Amygdala (tissue), 56 donors: ENCODE data around the gene ERMAP.
"Not testable (repeated sequence)": the region's sequence is repeated elsewhere in the genome, so short reads cannot be mapped to it uniquely, and the experiment has no call there.

Experiments used
- DNase-seq, 56 donors: peaks; one replicate each; lab custom pipeline; 2025; lab: John Stamatoyannopoulos, UW

Gene ERMAP

DNA sequence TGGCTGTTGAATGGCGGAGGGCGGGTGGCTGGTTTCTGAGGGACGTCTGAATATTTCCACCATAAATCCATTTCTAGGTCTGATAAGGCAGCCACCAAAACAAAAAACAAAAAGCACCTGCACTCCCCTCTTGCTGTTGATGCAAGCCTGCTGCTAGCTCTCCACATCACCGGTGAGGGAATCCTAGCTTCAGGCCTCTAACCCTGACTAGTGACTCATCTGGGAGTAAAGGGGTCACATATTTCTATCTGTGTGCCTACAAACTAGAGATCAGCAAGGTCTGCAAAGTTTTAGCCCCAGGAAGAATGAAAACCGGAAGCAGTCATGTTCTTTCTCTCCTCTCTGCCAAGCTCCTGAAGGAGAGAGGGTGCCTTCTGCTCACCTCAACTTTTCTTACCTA, 10.3 kb upstream of the ERMAP start:
- no peak for DNase-seq

DNA sequence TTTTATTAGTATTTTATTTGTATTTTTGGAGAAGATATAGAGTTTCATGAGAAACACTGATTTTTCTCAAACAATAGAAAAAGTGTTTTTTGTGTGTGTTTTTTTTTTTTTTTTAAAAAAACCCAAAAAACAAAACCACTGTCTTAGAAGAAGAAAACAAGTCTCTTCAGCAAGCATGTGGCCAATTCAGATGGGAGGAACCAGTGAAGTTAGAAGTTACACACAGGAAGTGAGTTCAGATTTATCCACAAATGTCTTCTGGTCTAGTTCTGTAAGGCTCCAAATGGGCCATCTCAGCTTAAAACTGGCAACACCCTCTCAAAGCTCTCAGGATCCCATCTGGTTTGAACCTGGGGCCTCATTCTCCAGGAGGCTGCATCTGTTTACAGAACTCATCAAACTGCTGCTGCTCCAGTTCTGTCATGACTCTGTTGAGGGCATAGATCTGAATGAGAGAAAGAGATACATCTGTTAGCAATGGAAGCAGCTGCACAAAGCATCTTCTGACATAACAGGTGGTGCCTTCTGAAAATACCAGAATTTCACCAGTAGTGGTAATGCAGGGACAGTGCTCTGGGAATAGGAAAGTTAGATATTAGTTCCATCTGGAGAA, 9.8 kb upstream of the ERMAP start:
- DNase-seq, result no peak

DNA sequence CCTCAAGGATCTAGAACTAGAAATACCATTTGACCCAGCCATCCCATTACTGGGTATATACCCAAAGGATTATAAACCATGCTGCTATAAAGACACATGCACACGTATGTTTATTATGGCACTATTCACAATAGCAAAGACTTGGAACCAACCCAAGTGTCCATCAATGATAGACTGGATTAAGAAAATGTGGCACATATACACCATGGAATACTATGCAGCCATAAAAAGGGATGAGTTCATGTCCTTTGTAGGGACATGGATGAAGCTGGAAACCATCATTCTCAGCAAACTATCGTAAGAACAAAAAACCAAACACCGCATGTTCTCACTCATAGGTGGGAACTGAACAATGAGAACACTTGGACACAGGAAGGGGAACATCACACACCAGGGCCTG, 2.1 kb upstream of the ERMAP start:
- DNase-seq, result not testable (repeated sequence)

DNA sequence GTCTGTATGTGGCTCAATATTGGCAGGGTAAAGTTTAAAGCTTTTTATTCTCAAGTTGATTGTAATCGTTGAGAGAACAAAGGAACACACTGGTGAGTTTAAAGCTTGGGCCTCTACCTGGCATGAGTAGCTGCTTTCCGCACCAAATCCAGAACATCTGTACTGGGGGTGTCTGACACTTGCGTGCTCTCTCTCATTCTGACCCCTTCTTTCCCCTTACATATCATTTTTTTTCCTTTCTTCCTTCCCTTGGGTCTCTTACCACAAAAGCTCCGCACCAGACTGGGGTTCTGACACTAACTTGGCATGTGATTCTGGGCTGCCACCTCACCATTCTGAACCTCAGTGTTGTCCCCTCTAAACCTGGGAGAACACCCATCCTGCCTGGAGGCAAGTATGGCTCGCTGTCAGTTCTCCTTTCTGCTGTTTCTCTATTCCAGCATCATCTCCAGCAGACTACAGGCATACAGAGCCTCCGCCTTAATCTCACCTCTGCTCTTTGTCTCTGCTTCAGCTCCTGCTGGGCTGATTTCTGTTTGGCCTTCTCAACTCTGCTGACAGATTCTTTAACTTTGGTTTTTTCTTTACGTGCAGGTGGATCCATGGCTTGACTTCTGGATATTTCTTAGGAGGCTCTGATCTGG, 859 bp upstream of the ERMAP start:
- DNase-seq, result peak in 3 of 56 donors; percentile 22 to 57 (median 25)

DNA sequence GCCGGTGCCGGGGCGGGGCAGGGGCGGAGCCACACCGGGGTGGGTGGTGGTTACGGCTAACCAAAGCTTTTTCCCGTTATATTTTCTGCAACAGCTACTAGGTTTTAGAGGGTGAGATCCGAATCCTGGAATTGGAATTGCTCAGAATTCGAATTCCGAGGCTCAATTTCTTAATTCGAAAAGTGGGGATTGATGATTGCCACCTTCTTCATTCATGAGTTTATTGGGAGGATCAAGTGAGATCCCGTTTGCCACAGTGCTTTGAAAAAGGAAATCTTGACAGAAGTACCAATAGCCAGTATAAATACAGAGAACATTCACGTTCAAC, 482 bp downstream of the ERMAP start:
- peak in 1 of 56 donors; percentile 65 for DNase-seq

DNA sequence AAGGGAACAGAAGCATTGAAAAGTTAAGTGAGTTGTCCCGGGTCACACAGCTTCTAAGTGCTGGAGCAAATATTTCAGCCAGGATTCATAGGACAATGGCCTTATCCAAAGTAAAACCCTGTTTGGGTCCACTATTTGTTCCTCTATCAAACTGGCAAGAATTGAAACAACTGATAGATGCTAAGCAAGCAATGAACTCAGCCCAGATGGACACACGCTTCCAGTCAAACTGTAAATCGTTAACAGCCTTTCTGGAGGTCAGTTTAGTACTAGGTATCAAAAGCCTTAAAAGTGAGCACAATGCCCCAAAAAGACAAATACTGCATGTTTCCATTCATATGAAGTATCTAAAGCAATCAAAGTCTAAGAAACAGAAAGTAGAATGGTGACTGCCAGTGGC, 1.1 kb downstream of the ERMAP start:
- no peak for DNase-seq

DNA sequence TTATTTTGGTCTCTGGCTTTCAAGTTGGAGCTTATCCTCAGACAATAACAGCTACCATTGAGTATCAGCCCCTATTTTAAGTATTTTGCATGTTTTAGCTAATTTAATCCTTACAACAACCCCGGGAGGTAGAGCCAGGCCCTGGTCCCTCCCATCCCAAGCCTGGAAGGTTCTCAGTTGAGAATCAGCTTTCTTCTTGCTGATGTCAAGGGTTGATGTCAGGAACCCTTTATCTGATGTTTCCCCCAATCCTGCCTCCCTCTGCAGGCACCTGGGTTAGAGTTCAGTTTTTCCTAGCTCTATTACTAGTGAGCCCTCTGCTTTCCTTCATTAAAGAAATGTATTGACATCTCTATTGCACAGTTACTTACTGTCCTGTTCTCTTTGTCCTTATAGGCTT, 3.9 kb downstream of the ERMAP start:
- DNase-seq, result no peak

GRCh38 chr1:42821690-42822089, 4.8 kb downstream of the ERMAP start:
- no peak for DNase-seq

- no peak for DNase-seq
These were observed 6.0 kb downstream of the ERMAP start for GRCh38 chr1:42822800-42823392.

GRCh38 chr1:42824481-42825035, 7.6 kb downstream of the ERMAP start:
- DNase-seq, result no peak

DNA sequence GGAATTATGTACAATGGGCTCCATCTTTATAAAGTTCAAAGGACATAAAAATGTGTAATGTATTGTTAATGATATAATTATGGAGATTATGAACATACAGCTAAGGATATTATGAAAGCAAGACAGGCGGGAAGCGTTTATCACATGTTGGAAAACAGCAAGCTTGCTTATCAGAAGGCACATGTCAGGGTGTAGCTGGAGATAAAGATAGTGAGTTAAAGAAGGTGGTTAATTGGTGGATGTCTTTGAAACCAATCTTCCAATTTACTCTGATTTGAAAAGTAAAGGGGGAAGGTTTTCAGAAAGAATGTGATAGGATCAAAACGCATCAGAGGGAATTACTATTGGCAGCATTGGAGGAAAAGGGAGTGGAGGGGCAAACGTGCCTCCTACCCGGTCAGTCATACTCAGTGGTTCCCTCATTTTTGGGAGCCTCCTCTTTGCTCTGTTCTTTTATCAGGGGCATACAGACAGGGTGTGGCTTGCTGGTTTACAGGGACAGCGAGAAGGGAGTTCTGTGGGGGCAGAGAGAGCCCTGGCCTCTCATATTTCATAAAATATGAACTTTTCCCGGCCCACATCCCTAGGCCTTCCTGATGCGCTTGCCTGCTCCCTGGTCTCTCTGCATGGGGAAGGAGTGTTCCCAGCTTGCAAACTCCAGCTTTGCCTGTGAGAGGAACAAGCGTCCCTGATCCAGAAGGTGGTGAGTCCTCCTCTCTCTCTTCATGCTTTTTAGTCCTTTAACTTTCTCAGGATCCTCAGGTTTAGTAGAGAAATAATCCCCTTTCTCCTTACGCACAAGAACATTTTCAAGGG, 8.3 kb downstream of the ERMAP start:
- DNase-seq, result no peak

DNA sequence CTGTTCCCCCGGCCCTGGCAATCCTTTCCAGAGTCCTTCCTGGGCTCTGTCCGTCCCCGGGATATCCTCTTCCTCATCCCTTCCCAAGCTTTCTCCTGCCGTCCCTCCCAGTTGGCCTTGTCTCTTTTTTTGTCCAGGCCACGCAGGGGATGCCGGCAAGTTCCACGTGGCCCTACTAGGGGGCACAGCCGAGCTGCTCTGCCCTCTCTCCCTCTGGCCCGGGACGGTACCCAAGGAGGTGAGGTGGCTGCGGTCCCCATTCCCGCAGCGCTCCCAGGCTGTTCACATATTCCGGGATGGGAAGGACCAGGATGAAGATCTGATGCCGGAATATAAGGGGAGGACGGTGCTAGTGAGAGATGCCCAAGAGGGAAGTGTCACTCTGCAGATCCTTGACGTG, 13.7 kb downstream of the ERMAP start:
- no peak for DNase-seq

DNA sequence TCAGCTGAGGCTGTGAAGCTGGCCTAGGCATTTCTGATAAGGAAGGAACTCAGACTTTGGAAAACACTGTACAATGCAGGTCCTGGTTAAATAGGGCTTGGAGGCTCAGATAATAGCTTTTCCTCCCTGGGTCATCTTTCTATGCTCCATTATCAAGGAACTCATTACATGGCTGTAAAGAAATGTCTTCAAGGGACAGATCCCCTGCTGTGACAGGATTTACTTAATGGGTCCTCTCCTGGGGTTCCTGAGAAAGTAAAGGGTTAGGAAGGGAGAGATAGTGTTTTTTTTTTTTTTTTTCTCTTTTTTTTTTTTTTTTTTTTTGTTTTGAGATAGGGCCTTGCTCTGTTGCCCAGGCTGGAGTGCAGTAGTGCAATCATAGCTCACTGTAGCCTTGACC, 14.4 kb downstream of the ERMAP start:
- no peak for DNase-seq

DNA sequence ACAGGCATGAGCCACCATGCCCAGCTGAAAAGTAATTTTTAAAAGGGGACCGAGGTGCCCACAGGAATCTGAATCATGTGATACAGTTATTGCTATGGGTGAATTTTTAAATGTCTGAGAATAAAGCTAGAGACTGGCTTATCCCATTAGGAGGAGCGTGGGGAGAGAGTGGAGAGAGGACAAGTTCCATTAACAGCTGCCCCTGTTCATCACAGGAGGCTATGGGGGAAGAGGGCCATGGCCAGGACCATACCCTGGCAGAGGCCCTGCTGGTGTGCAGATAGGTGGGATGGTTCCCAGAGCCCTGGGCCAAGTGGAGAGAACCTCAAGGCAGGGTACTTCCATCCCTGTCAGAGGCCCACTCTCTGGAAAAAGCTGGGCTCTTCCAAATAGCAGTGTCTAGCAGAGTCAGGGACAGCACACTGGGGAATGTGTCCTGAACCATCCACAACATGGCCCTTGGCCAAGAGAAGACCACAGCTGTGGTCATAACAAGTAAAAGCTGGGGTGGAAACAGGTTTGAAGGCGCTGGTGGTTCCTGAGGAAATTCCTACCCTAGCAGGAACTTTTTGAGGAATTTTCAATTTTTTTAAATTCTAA, 15.8 kb downstream of the ERMAP start:
- no peak for DNase-seq

GRCh38 chr1:42833981-42834380, 17.1 kb downstream of the ERMAP start:
- DNase-seq, result no peak

DNA sequence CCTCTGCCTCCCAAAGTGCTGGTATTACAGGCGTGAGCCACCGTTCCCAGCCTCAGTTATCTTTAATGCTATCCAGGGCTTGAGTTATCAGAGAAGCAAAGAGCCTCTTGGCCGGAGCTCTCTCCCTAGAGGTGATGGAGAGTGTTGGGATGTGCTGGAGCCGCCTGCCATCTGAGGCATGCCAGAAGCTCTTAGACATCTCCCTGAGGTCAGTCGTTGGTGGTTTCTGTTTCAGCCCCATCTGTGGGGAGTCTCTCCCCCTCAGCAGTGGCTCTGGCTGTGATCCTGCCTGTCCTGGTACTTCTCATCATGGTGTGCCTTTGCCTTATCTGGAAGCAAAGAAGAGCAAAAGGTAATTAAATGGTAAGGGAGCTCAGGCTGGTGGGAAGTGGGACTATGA, 17.9 kb downstream of the ERMAP start:
- no peak for DNase-seq

- DNase-seq, result no peak
These were observed 18.5 kb downstream of the ERMAP start for GRCh38 chr1:42835422-42835821.

DNA sequence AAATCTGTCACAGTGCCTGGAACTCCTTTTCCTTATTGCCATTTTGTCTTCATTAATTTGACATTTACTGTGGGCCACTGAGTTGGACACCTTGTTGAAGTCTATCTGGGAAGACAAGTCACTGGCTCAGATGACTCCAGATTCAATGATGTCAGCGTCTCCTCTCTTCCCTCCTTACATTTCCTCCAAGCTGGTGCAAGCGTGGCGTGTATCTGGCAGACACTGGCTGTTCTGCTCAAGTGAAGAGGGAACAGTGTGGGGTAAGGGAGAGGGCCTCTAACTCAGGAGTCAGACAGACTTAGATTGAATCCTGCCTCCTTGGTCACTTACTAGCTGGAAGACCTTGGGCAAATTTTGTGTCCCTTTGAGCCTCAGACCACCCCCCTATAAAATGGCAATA, 20.8 kb downstream of the ERMAP start:
- no peak for DNase-seq

DNA sequence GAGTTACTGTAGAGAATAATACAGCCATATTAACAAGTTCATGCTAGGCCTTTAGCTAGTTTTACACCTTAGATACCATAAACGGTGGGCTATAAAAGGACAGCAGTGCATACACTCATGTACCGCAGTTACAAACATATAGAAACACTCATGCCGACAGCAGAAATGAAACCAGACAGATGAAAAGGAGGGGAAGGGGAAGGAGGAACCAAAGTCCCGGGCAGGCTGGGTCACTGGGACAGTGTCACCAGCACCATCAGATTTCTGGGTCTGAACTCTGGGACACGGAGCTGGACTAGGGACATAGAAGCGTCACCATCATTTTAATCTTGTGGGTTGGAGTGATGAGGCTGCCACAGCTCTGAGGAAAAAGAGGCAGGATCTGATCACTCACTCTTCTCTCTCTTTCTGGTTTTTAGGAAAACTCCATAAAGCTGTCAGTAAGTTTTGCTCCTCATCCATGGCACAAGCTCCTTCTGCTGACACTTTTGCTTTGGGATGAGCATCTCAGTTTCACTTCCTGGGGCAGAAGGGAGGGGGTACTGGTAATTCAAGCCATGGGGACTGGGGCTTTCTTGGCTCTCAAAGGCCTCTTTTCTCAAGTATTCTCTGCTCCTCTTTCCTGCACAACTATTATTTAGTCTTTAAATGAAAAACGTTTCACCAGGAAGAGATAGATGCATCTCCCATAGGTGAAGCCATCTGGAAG, 21.7 kb downstream of the ERMAP start:
- DNase-seq, result peak in 1 of 56 donors; percentile 9

GRCh38 chr1:42841010-42841409, 24.1 kb downstream of the ERMAP start:
- no peak for DNase-seq
